Measurements from ENCODE around the gene MAZ.

DNA sequence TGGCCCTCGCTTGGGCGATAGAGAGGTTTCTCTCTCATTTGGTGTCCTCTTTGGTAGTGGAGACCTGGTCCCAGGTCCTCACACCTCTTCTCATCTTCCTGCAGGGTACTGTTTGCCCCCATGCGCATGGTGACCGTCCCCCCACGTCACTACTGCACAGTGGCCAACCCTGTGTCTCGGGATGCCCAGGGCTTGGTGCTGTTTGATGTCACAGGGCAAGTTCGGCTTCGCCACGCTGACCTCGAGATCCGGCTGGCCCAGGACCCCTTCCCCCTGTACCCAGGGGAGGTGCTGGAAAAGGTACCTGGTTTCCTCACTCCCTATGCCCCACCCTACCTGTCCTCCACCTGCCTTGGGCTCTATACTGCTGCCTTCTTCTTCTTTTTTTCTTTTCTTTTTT lies 24.4 kb downstream of the MAZ start:
- TF ChIP-seq, protein P1, sequence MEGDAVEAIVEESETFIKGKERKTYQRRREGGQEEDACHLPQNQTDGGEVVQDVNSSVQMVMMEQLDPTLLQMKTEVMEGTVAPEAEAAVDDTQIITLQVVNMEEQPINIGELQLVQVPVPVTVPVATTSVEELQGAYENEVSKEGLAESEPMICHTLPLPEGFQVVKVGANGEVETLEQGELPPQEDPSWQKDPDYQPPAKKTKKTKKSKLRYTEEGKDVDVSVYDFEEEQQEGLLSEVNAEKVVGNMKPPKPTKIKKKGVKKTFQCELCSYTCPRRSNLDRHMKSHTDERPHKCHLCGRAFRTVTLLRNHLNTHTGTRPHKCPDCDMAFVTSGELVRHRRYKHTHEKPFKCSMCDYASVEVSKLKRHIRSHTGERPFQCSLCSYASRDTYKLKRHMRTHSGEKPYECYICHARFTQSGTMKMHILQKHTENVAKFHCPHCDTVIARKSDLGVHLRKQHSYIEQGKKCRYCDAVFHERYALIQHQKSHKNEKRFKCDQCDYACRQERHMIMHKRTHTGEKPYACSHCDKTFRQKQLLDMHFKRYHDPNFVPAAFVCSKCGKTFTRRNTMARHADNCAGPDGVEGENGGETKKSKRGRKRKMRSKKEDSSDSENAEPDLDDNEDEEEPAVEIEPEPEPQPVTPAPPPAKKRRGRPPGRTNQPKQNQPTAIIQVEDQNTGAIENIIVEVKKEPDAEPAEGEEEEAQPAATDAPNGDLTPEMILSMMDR (IDR thresholded peaks at IDR 0.05): no peak
- no peak for TF ChIP-seq EP300 (IDR thresholded peaks at IDR 0.05)
- no peak for TF ChIP-seq POLR2AphosphoS5 (IDR thresholded peaks at IDR 0.05)

Data from suprapubic skin (tissue), 4 donors.